Psoas muscle (tissue), 8 donors: Measurements from ENCODE around the gene GTF2H3. TPM values are rescaled to one million over a fixed set of nuclear protein-coding genes. Genes with fewer than 3 reads are reported as not detected.

Experiments
- ATAC-seq, 4 donors: fragments of 200-7000 bp; cut with Tn5 transposase; one replicate each; pipeline ENCODE4 v1.9.1; 2020; ENCODE audit warnings: moderate library complexity in 3 of 4, mild to moderate bottlenecking in 2 of 4
- DNase-seq, 2 donors: peaks; one replicate each; pipeline ENCODE4 v3.0.0-alpha.2; 2020
- H3K27ac ChIP-seq: fragments of 200-600 bp; one replicate; pipeline ENCODE4 v1.8.0; 2022
- H3K27me3 ChIP-seq, 3 donors: fragments of 200-600 bp in 1 of 3; one replicate each; pipeline versions ENCODE4 v1.6.1 to v1.8.0; 2013 to 2022; ENCODE audit warnings: low read length in 2 of 3, mild to moderate bottlenecking in 2 of 3, moderate library complexity in 1 of 3; ENCODE audit not compliant: insufficient read depth in 3 of 3
- H3K36me3 ChIP-seq, 2 donors: fragments of 200-600 bp in 1 of 2; one replicate each; pipeline versions ENCODE4 v1.6.1 to v1.8.0; 2013 to 2022; ENCODE audit warnings: low read depth in 1 of 2, mild to moderate bottlenecking in 1 of 2, moderate library complexity in 1 of 2; ENCODE audit not compliant: insufficient read depth in 1 of 2
- H3K4me1 ChIP-seq: fragments of 200-600 bp; one replicate; pipeline ENCODE4 v1.8.0; 2022
- H3K4me3 ChIP-seq: fragments of 200-600 bp; one replicate; pipeline ENCODE4 v1.8.0; 2022; ENCODE audit warnings: mild to moderate bottlenecking
- H3K9me3 ChIP-seq: fragments of 200-600 bp; one replicate; pipeline ENCODE4 v1.8.0; 2022
- WGBS, 3 donors: extraction: QIAGEN DNeasy Blood & Tissue Kit; methylation state at CpG; one replicate each; pipeline versions ENCODE4 v1.1.6 to v1.1.7; 2013; 5-methylcytosine and 5-hydroxymethylcytosine counted together
- intact Hi-C, 2 donors: fragments of 100-400 bp; cut with DNase I; formaldehyde crosslinking; loops; one replicate each; pipeline versions ENCODE4 v1.11.0 to v1.14.2; 2022
- polyA plus RNA-seq, 3 donors: library from polyadenylated mRNA; stranded (reverse); fragments of 200-250 nt; gene quantifications; one replicate each; pipeline ENCODE4 v1.2.3, GENCODE V29; 2013
- total RNA-seq, 4 donors: library from RNA; stranded (reverse); fragmentation: NEBNext Ultra II Directional in 2 of 4; extraction: Animal tissue kit (Norgen Biotek cat#: 25700) in 2 of 4; gene quantifications; one replicate each; pipeline versions ENCODE4 v1.2.1 to v1.2.4, GENCODE V29; 2021 to 2023
- TF ChIP-seq, protein P1 (sequence below): fragments of 200-600 bp; IDR thresholded peaks from one replicate; pipeline ENCODE4 v1.8.0; 2022; ENCODE audit warnings: antibody characterized with exemption
- donor health status: healthy with polysubstance abuse.
- donor health status: DM: no; HTN: no; CAD: no; lungs with moderate emphysema.
- donor health status: Bipolar disorder and iron deficiency.
- donor health status: healthy.
- donor health status: DM: yes; HTN: yes; CAD: no.
- donor health status: DM: no; HTN: no; CAD: no.
- donor health status: DM: no; HTN: no; CAD: no.
- donor health status: DM: yes; HTN: yes; CAD: no.

GTF2H3 gene
- total and polyA plus RNA-seq, 7 donors: 5.2 to 24.2 (median 15.7) TPM

DNA sequence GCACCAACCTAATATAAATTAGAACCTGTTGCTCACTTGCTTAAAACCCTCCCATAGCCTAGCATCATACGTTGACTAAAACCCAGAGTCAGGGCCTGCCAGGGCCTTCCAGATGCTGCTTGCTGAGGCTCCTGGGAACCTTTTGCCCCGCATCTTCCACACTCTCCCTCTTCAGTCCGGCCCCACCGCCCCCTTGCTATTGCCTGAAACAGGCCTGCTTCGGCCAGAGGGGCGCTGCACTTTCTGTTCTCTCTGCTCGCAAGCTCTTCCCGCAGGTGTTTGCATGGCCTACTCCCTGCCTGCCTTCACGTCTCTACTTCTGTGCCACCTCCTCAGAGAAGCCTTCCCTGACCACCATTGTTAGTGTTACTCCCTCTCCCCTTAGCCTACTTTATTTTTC is 23.6 kb downstream of the GTF2H3 start:
- Histone ChIP-seq H3K36me3 (peaks cover under 1 to 78% of the 10 kb centered on the region in 2 donors), H3K9me3 (no peaks in the 10 kb centered on the region), H3K27ac (no peak overlapping the region), H3K4me3 (no peak overlapping the region), H3K27me3 (no peaks in the 10 kb centered on the region), H3K4me1 (peaks cover 10% of the 10 kb centered on the region)
- WGBS, 3 donors: 85 to 92% (median 89%) methylated on average over 9 of the region's 9 CpGs
- TF ChIP-seq, protein P1, sequence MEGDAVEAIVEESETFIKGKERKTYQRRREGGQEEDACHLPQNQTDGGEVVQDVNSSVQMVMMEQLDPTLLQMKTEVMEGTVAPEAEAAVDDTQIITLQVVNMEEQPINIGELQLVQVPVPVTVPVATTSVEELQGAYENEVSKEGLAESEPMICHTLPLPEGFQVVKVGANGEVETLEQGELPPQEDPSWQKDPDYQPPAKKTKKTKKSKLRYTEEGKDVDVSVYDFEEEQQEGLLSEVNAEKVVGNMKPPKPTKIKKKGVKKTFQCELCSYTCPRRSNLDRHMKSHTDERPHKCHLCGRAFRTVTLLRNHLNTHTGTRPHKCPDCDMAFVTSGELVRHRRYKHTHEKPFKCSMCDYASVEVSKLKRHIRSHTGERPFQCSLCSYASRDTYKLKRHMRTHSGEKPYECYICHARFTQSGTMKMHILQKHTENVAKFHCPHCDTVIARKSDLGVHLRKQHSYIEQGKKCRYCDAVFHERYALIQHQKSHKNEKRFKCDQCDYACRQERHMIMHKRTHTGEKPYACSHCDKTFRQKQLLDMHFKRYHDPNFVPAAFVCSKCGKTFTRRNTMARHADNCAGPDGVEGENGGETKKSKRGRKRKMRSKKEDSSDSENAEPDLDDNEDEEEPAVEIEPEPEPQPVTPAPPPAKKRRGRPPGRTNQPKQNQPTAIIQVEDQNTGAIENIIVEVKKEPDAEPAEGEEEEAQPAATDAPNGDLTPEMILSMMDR: no peak
- intact Hi-C loops: no loop called here
- DNase-seq: no peak
- ATAC-seq: no peak

DNA sequence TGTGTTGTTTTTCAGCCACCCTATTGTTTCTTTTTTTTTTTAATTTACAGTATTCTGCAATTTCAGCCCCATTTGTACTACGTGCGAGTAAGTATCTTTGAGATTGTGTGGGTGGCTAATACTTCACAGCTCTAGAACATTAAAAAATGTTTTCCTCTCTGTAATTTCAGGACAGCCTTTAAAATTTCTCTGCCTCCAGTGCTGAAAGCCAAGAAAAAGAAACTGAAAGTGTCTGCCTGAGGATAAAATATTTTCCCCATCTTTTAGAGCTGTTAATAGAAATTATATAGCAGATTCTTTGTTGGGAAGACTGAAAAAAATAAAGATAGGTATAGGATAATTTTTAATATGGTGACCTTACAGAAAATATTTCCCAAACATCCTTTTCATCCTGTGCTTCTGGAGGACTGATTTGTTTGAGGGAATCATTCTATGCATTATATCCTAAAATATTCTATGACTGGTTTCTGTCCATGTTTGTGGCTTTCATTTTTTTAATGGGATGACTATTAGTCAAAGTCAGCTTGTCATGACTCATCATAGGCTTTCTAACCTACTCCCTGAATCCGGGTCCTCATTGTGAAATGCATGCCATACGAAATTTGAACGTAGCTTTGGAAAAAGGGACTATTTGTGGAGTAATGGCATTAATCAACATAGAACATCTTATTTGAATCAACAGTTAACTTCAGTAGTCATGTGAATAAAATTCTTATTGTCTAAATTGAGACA is 26.5 kb downstream of the GTF2H3 start:
- 81 to 85% (median 84%) methylated on average over 5 of the region's 5 CpGs for WGBS, 3 donors
- H3K9me3 ChIP-seq: no peaks in the 10 kb centered on the region
- no peaks in the 10 kb centered on the region for H3K27me3 ChIP-seq
- peaks cover 0 to 75% of the 10 kb centered on the region in 2 donors for H3K36me3 ChIP-seq
- DNase-seq (no peak), ATAC-seq (peak in 3 of 4 donors; percentile 49 to 68 (median 60))
- peaks cover 9% of the 10 kb centered on the region for H3K4me1 ChIP-seq
- no peak overlapping the region for H3K4me3 ChIP-seq
- TF ChIP-seq, protein P1: no peak
- H3K27ac ChIP-seq: peak overlapping the region; percentile 58
- intact Hi-C loops: no loop called here

DNA sequence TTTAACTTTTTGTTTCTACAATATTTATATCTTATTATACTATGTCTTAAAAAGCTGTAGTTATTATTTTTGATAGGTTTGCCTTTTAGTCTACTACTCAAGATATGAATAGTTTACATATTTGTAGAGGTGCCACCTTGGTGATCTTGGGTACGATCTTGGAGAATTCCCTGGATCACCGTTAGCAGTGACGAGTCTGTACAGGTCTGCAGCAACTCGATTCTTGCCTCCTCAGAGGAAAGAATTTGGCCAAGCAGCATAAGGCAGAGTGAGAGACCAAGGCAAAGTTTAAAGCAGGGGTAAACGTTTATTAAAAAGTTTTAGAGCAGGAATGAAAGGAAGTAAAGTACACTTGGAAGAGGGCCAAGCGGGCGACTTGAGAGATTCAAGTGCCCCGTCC is 34.1 kb downstream of the GTF2H3 start:
- ATAC-seq: no peak
- TF ChIP-seq, protein P1: no peak
- intact Hi-C loops: no loop called here
- no peaks in the 10 kb centered on the region for H3K4me1 ChIP-seq
- H3K27ac ChIP-seq: no peak overlapping the region
- DNase-seq: no peak
- H3K36me3 ChIP-seq: peaks cover 0 to 13% of the 10 kb centered on the region in 2 donors
- no peaks in the 10 kb centered on the region for H3K27me3 ChIP-seq
- no peak overlapping the region for H3K4me3 ChIP-seq
- 85 to 86% (median 86%) methylated on average over 8 of the region's 8 CpGs for WGBS, 3 donors
- H3K9me3 ChIP-seq: no peaks in the 10 kb centered on the region

DNA sequence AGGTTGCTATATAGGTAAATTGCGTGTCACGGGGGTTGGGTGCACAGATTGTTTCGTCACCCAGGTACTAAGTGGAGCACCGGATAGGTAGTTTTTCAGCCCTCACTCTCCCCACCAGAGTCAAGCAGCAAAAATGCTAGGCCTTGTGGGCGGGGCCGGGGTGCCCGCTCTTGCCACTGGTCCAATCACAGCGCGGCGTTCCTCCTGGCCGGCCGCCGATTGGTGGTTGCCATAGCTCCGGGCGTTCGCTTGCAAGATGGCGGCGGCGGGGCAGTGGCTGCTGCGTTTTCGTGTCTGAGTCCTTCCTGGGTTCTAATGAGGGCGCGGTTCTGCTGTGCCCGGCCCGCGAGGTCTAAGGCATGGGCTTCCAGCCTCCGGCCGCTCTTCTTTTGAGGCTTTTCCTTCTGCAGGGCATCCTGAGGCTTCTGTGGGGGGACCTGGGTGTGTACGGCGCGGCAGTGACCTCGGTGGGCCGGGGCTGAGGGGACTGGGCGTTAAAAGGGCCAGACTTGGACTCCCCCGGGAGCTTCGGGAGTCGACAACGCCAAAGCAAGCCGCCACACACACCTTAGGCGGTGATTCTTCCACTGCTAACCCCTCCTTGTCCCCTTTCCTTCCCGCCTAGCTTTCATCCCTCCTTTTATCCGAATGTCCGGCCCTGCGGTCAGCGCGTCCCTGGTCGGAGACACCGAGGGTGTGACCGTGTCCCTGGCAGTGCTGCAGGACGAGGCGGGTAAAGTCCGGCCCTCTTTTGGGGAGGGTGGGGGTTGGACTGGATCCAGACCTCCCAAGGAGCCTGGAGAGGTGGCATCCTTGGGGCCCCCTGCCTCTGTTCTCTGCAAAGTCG is 37.5 kb downstream of the GTF2H3 start, which contains the start of gene TCTN2:
TSS of gene TCTN2 (plus strand) at position 232 of the 847 bp plus-strand sequence. CDS start at position 360, 128 bp downstream.
- no peaks in the 10 kb centered on the region for H3K9me3 ChIP-seq
- H3K27ac ChIP-seq: no peak within 1 kb of the TSS
- intact Hi-C loops: no loop called here
- H3K36me3 ChIP-seq: peaks cover 0 to 20% of the 10 kb centered on the region in 2 donors
- peak; percentile 99 to 100 (median 100) for ATAC-seq
- 1 to 2% (median 1%) methylated on average over 48 to 53 of the region's 53 CpGs for WGBS, 3 donors
- TF ChIP-seq, protein P1: no peak
- no peaks in the 10 kb centered on the region for H3K4me1 ChIP-seq
- peak; percentile 96 to 97 for DNase-seq
- H3K27me3 ChIP-seq: no peaks in the 10 kb centered on the region
- peak within 1 kb of the TSS; percentile 89 for H3K4me3 ChIP-seq
